ENCODE data around the gene RASGRP3. TPM values are rescaled to one million over a fixed set of nuclear protein-coding genes. Genes with fewer than 3 reads are reported as not detected.

RASGRP3 gene
- total RNA-seq, 1 experiment from 2014 or later = 0.34 TPM

GRCh38 chr2:33532146-33532545 lies 55.7 kb downstream of the RASGRP3 start:
- BruUV-seq (replicated peaks) = no TSS peak
- H3K27me3 ChIP-seq (replicated peaks; ENCODE audit: insufficient read depth, low read depth, low read length, poor library complexity) = no peaks in the 10 kb centered on the region
- H3K4me3 ChIP-seq (ENCODE audit: low read depth, low read length, poor library complexity, severe bottlenecking) = no peak overlapping the region
- no peaks in the 10 kb centered on the region for H3K9me3 ChIP-seq (ENCODE audit: low read depth, low read length, poor library complexity, severe bottlenecking)
- intact Hi-C loops (cut with micrococcal nuclease; ENCODE audit: unreplicated experiment) = loop anchor here (2.0 kb wide), 1 partner anchor 21 kb away; no protein-coding TSS in a partner anchor
- ChIA-PET POLR2A (ENCODE audit: low non-redundant PET) (no interaction called here), CTCF (no interaction called here)
- no peak for TF ChIP-seq EZH2 (IDR thresholded peaks at IDR 0.05; ENCODE audit: borderline replicate concordance, low read depth, low read length, poor library complexity, severe bottlenecking)
- TF ChIP-seq CTCF (conservative IDR thresholded peaks at IDR 0.05; ENCODE audit: low read depth, low read length) = no peak
- H3K36me3 ChIP-seq (ENCODE audit: insufficient read depth, low read length, poor library complexity, severe bottlenecking) = no peaks in the 10 kb centered on the region
- no peak overlapping the region for H3K27ac ChIP-seq (ENCODE audit: low read depth, low read length, poor library complexity, severe bottlenecking)
- no peak for DNase-seq (ENCODE audit: low spot score)
- no peaks in the 10 kb centered on the region for H3K4me1 ChIP-seq (ENCODE audit: insufficient read depth, low read length, poor library complexity, severe bottlenecking)

DNA sequence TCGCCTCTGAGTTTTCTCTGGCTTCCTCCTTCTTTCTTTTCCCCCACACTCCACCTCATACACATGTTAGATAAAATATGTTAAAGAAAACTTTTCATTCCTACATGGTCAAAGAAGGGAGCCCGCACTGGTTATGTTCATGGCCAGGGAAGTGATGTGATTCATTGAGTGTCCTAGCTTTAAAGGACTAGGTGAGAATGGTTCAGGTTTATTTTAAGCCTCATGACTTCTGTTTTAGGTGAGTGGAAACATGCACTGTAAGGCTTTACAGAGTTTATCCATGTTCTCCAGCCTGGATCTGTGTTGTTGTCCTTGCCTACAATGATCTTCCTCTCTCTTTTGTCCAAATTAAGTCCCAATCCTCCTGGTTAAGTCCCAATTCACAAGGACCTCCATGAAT lies 56.5 kb downstream of the RASGRP3 start:
- Histone ChIP-seq H3K4me3 (ENCODE audit: low read depth, low read length, poor library complexity, severe bottlenecking) (no peak overlapping the region), H3K4me1 (ENCODE audit: insufficient read depth, low read length, poor library complexity, severe bottlenecking) (no peaks in the 10 kb centered on the region), H3K27ac (ENCODE audit: low read depth, low read length, poor library complexity, severe bottlenecking) (no peak overlapping the region), H3K36me3 (ENCODE audit: insufficient read depth, low read length, poor library complexity, severe bottlenecking) (no peaks in the 10 kb centered on the region), H3K27me3 (replicated peaks; ENCODE audit: insufficient read depth, low read depth, low read length, poor library complexity) (no peaks in the 10 kb centered on the region), H3K9me3 (ENCODE audit: low read depth, low read length, poor library complexity, severe bottlenecking) (no peaks in the 10 kb centered on the region)
- ChIA-PET POLR2A (ENCODE audit: low non-redundant PET) (no interaction called here), CTCF (no interaction called here)
- no peak for DNase-seq (ENCODE audit: low spot score)
- no peak for TF ChIP-seq EZH2 (IDR thresholded peaks at IDR 0.05; ENCODE audit: borderline replicate concordance, low read depth, low read length, poor library complexity, severe bottlenecking)
- TF ChIP-seq CTCF (conservative IDR thresholded peaks at IDR 0.05; ENCODE audit: low read depth, low read length) = no peak
- intact Hi-C loops (cut with micrococcal nuclease; ENCODE audit: unreplicated experiment) = loop anchor here (2.0 kb wide), 1 partner anchor 20 kb away; no protein-coding TSS in a partner anchor
- BruUV-seq (replicated peaks) = no TSS peak

- BruUV-seq (replicated peaks) = no TSS peak
Observed at GRCh38 chr2:33535421-33535820, 59.0 kb downstream of the RASGRP3 start.

More at GRCh38 chr2:33535421-33535820, 59.0 kb downstream of the RASGRP3 start:
- POLR2A ChIA-PET (ENCODE audit: low non-redundant PET) = no interaction called here
- intact Hi-C loops (cut with micrococcal nuclease; ENCODE audit: unreplicated experiment) = no loop called here
- DNase-seq (ENCODE audit: low spot score) = no peak
- no peaks in the 10 kb centered on the region for H3K27me3 ChIP-seq (replicated peaks; ENCODE audit: insufficient read depth, low read depth, low read length, poor library complexity)
- no peak overlapping the region for H3K4me3 ChIP-seq (ENCODE audit: low read depth, low read length, poor library complexity, severe bottlenecking)
- no peak overlapping the region for H3K27ac ChIP-seq (ENCODE audit: low read depth, low read length, poor library complexity, severe bottlenecking)
- H3K4me1 ChIP-seq (ENCODE audit: insufficient read depth, low read length, poor library complexity, severe bottlenecking) = no peaks in the 10 kb centered on the region
- H3K36me3 ChIP-seq (ENCODE audit: insufficient read depth, low read length, poor library complexity, severe bottlenecking) = no peaks in the 10 kb centered on the region
- CTCF ChIA-PET = no interaction called here
- TF ChIP-seq CTCF (conservative IDR thresholded peaks at IDR 0.05; ENCODE audit: low read depth, low read length) (no peak), EZH2 (IDR thresholded peaks at IDR 0.05; ENCODE audit: borderline replicate concordance, low read depth, low read length, poor library complexity, severe bottlenecking) (no peak)
- no peaks in the 10 kb centered on the region for H3K9me3 ChIP-seq (ENCODE audit: low read depth, low read length, poor library complexity, severe bottlenecking)
